SK-N-SH (cell line): Measurements from ENCODE around the gene SPEM1.

ENCODE experiments used
- JUND ChIP-seq: IDR thresholded peaks from 2 replicates; pipeline ENCODE4 v1.4.0; 2012
- RAD21 ChIP-seq: IDR thresholded peaks from 2 replicates; pipeline ENCODE4 v1.6.1; 2012; ENCODE audit warnings: mild to moderate bottlenecking, low read length
- RFX5 ChIP-seq: IDR thresholded peaks from 2 replicates; pipeline ENCODE4 v1.6.1; 2012; ENCODE audit warnings: mild to moderate bottlenecking, improper control_type of control experiment, low read length
- TF ChIP-seq, protein P1 (sequence below): fragments of 200-600 bp; sonication (generic); IDR thresholded peaks from 2 replicates; pipeline ENCODE4 v1.6.1; 2017; ENCODE audit warnings: antibody characterized with exemption, mild to moderate bottlenecking, moderate library complexity
- TF ChIP-seq, protein P2 (sequence below): IDR thresholded peaks from 2 replicates; pipeline ENCODE4 v1.4.0; 2012; ENCODE audit warnings: low read depth, borderline replicate concordance
- TF ChIP-seq, protein P3 (sequence below): IDR thresholded peaks from 2 replicates; pipeline ENCODE4; 2012

DNA sequence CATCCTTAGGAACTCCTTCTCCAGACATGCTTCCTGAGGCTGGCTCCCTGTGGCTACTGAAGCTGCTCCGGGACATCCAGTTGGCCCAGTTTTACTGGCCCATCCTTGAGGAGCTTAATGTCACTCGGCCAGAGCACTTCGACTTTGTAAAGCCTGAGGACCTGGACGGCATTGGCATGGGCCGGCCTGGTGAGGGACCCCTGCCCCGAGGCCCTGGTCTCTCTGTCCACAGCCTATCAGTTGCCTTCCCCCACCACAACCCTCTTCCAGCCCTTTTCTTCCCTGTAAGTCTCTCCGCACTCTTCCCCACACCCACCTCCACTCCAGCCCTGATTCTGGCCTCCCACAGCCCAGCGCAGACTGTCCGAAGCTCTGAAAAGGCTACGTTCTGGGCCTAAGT, 37.2 kb upstream of the SPEM1 start:
- TF ChIP-seq RAD21: no peak
- TF ChIP-seq JUND: no peak
- TF ChIP-seq, protein P1, sequence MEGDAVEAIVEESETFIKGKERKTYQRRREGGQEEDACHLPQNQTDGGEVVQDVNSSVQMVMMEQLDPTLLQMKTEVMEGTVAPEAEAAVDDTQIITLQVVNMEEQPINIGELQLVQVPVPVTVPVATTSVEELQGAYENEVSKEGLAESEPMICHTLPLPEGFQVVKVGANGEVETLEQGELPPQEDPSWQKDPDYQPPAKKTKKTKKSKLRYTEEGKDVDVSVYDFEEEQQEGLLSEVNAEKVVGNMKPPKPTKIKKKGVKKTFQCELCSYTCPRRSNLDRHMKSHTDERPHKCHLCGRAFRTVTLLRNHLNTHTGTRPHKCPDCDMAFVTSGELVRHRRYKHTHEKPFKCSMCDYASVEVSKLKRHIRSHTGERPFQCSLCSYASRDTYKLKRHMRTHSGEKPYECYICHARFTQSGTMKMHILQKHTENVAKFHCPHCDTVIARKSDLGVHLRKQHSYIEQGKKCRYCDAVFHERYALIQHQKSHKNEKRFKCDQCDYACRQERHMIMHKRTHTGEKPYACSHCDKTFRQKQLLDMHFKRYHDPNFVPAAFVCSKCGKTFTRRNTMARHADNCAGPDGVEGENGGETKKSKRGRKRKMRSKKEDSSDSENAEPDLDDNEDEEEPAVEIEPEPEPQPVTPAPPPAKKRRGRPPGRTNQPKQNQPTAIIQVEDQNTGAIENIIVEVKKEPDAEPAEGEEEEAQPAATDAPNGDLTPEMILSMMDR: no peak
- TF ChIP-seq RFX5: no peak
- TF ChIP-seq, protein P2, sequence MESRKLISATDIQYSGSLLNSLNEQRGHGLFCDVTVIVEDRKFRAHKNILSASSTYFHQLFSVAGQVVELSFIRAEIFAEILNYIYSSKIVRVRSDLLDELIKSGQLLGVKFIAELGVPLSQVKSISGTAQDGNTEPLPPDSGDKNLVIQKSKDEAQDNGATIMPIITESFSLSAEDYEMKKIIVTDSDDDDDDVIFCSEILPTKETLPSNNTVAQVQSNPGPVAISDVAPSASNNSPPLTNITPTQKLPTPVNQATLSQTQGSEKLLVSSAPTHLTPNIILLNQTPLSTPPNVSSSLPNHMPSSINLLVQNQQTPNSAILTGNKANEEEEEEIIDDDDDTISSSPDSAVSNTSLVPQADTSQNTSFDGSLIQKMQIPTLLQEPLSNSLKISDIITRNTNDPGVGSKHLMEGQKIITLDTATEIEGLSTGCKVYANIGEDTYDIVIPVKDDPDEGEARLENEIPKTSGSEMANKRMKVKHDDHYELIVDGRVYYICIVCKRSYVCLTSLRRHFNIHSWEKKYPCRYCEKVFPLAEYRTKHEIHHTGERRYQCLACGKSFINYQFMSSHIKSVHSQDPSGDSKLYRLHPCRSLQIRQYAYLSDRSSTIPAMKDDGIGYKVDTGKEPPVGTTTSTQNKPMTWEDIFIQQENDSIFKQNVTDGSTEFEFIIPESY: no peak
- TF ChIP-seq, protein P3, sequence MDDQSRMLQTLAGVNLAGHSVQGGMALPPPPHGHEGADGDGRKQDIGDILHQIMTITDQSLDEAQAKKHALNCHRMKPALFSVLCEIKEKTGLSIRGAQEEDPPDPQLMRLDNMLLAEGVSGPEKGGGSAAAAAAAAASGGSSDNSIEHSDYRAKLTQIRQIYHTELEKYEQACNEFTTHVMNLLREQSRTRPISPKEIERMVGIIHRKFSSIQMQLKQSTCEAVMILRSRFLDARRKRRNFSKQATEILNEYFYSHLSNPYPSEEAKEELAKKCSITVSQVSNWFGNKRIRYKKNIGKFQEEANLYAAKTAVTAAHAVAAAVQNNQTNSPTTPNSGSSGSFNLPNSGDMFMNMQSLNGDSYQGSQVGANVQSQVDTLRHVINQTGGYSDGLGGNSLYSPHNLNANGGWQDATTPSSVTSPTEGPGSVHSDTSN: no peak
